ENCODE results near the gene C1orf115.
"Not testable (repeated sequence)": the region's sequence is repeated elsewhere in the genome, so short reads cannot be mapped to it uniquely, and the experiment has no call there.

DNA sequence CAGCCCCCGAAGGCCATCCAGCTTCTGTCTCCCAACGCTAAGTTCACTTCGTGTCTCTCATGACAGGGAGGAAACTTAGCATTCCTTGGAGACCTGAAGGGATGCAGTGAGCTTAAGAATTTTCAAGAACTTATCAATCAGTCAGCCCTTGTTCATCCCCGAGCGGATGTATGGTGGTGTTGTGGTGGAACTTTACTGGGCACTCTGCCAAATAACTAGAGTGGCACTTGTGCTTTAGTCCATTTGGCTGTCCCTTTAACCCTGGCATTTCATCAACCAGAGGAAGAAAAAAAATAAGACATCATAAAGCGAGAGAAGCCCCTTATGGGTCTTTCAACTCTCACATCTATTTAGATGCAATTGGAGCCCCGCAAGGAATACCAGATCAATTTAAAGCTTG lies 31.1 kb downstream of the C1orf115 start:
- not testable (repeated sequence) for TF ChIP-seq EZH2 (IDR thresholded peaks at IDR 0.05; ENCODE audit: insufficient read depth, low read length); CTCF (IDR thresholded peaks at IDR 0.05; ENCODE audit: insufficient read depth, low read depth, low read length)

Data from astrocyte (in vitro differentiated cells and primary cell).